Endothelial cell of umbilical vein (primary cell): ENCODE measurements around the gene DLGAP1.
A peak's percentile ranks its signal among the peaks of the same experiment; 100 is the strongest.

ENCODE experiments used
- CTCF ChIP-seq, 2 donors: IDR thresholded peaks; 1 replicate in 1 of 2; 2 replicates in 1 of 2; pipeline ENCODE4 v1.5.1; 2011; ENCODE audit warnings: low read length in 2 of 2, mild to moderate bottlenecking in 2 of 2, moderate library complexity in 2 of 2, control low read depth in 1 of 2, inconsistent platforms in 1 of 2, low read depth in 1 of 2; ENCODE audit not compliant: insufficient read depth in 1 of 2; ENCODE audit errors: extremely low read depth in 1 of 2
- EZH2 ChIP-seq: IDR thresholded peaks from 2 replicates; pipeline ENCODE4 v1.6.1; 2012; ENCODE audit warnings: borderline replicate concordance, low read depth, mild to moderate bottlenecking, moderate library complexity, low read length, inconsistent platforms; ENCODE audit not compliant: severe bottlenecking
- GATA2 ChIP-seq: IDR thresholded peaks from 2 replicates; pipeline ENCODE4 v1.7.0; 2011; ENCODE audit warnings: low read depth, mild to moderate bottlenecking, moderate library complexity, mixed read lengths, low read length; ENCODE audit not compliant: insufficient read length, insufficient read depth
- JUN ChIP-seq: IDR thresholded peaks from 2 replicates; pipeline ENCODE4 v1.6.1; 2011; ENCODE audit warnings: borderline replicate concordance, low read depth; ENCODE audit not compliant: insufficient read length, insufficient read depth
- MAX ChIP-seq: IDR thresholded peaks from 2 replicates; pipeline ENCODE4 v1.6.1; 2011; ENCODE audit not compliant: insufficient read depth, insufficient read length
- POLR2A ChIP-seq: IDR thresholded peaks from 2 replicates; pipeline ENCODE4 v1.6.1; 2012; ENCODE audit warnings: low read depth, mild to moderate bottlenecking, control low read depth, low read length
- POLR2AphosphoS5 ChIP-seq: IDR thresholded peaks from 2 replicates; pipeline ENCODE4 v1.6.1; 2012; ENCODE audit warnings: low read depth, mild to moderate bottlenecking, control low read depth, low read length, moderate library complexity; ENCODE audit not compliant: insufficient read depth

- no peak for TF ChIP-seq POLR2A
- TF ChIP-seq CTCF (IDR thresholded peaks at IDR 0.05; ENCODE audit: extremely low read depth in 1 of 2, insufficient read depth in 1 of 2, low read depth in 1 of 2, low read length in 2 of 2), result peak in 1 of 2 donors; percentile 21
- TF ChIP-seq GATA2, result no peak
- TF ChIP-seq JUN, result no peak
- no peak for TF ChIP-seq POLR2AphosphoS5
- no peak for TF ChIP-seq EZH2
- TF ChIP-seq MAX, result no peak
Measured at GRCh38 chr18:3885209-3885792, 569.8 kb downstream of the DLGAP1 start.
